ENCODE measurements around the gene TRAPPC3.
A peak's percentile ranks its signal among the peaks of the same experiment; 100 is the strongest.

TRAPPC3 gene

GRCh38 chr1:36151134-36151844 is 2.0 kb upstream of the TRAPPC3 start:
- TF ChIP-seq, protein P1, sequence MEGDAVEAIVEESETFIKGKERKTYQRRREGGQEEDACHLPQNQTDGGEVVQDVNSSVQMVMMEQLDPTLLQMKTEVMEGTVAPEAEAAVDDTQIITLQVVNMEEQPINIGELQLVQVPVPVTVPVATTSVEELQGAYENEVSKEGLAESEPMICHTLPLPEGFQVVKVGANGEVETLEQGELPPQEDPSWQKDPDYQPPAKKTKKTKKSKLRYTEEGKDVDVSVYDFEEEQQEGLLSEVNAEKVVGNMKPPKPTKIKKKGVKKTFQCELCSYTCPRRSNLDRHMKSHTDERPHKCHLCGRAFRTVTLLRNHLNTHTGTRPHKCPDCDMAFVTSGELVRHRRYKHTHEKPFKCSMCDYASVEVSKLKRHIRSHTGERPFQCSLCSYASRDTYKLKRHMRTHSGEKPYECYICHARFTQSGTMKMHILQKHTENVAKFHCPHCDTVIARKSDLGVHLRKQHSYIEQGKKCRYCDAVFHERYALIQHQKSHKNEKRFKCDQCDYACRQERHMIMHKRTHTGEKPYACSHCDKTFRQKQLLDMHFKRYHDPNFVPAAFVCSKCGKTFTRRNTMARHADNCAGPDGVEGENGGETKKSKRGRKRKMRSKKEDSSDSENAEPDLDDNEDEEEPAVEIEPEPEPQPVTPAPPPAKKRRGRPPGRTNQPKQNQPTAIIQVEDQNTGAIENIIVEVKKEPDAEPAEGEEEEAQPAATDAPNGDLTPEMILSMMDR (IDR thresholded peaks at IDR 0.05): no peak
- Histone ChIP-seq H3K4me1 (peaks cover 0 to 72% (median 43%) of the 10 kb centered on the region in 4 donors), H3K27me3 (no peaks in the 10 kb centered on the region), H3K4me3 (no peak overlapping the region), H3K36me3 (peaks cover 0 to 5% (median 3%) of the 10 kb centered on the region in 3 donors), H3K27ac (peak overlapping the region; percentile 89 to 100), H3K9me3 (no peaks in the 10 kb centered on the region)
- no peak for DNase-seq
- intact Hi-C loops (cut with DNase I; ENCODE audit: low total_unique reads): loop anchor here (5.0 kb wide), 1 partner anchor 36 kb away; no protein-coding TSS in a partner anchor

- H3K4me1 ChIP-seq: peaks cover 0 to 72% (median 42%) of the 10 kb centered on the region in 4 donors
- no peaks in the 10 kb centered on the region for H3K9me3 ChIP-seq
- H3K27ac ChIP-seq: peak overlapping the region; percentile 89 to 100
- intact Hi-C loops (cut with DNase I; ENCODE audit: low total_unique reads): loop anchor here (5.0 kb wide), 1 partner anchor 37 kb away; no protein-coding TSS in a partner anchor
- DNase-seq: peak; percentile 96 to 98
- no peaks in the 10 kb centered on the region for H3K27me3 ChIP-seq
- peaks cover 0 to 5% (median 3%) of the 10 kb centered on the region in 3 donors for H3K36me3 ChIP-seq
- TF ChIP-seq, protein P1 (IDR thresholded peaks at IDR 0.05): peak in 1 of 2 experiments; percentile 1
- H3K4me3 ChIP-seq: peak overlapping the region; percentile 84 to 93
These were observed 1.2 kb upstream of the TRAPPC3 start for GRCh38 chr1:36150296-36151133.

DNA sequence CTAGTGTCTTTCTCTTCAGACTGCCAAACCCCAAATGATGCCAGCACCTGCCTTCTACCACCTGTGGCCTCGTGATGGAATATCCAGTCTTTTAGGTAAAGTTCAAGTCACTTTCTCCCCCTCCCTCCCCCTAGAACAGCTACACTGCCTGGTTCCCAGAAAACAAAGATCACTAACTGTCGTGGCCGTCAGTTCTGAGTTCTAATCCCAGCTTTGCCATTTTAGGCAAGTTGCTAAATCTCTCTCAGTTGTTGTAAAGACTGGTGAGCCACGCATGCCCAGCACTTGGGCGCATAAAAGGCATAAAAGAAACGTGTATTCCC is 648 bp upstream of the TRAPPC3 start:
- peak overlapping the region; percentile 89 to 100 for H3K27ac ChIP-seq
- peaks cover 0 to 5% (median 3%) of the 10 kb centered on the region in 3 donors for H3K36me3 ChIP-seq
- peak in 1 of 2 donors; percentile 81 for DNase-seq
- H3K27me3 ChIP-seq: no peaks in the 10 kb centered on the region
- H3K4me1 ChIP-seq: peaks cover 0 to 67% (median 39%) of the 10 kb centered on the region in 4 donors
- intact Hi-C loops (cut with DNase I; ENCODE audit: low total_unique reads): loop anchor here (2.0 to 5.0 kb wide), 2 partner anchors 37 to 75 kb away; partner anchors contain the start of gene THRAP3
- no peaks in the 10 kb centered on the region for H3K9me3 ChIP-seq
- TF ChIP-seq, protein P1 (IDR thresholded peaks at IDR 0.05): no peak
- H3K4me3 ChIP-seq: peak overlapping the region; percentile 84 to 93

- Histone ChIP-seq H3K4me1 (peaks cover 0 to 59% (median 34%) of the 10 kb centered on the region in 4 donors), H3K36me3 (peaks cover 0 to 5% (median 3%) of the 10 kb centered on the region in 3 donors), H3K27me3 (no peaks in the 10 kb centered on the region), H3K4me3 (peak overlapping the region; percentile 84 to 93), H3K27ac (peak overlapping the region; percentile 89 to 100), H3K9me3 (no peaks in the 10 kb centered on the region)
- intact Hi-C loops (cut with DNase I; ENCODE audit: low total_unique reads): loop anchor here (2.0 kb wide), 1 partner anchor 76 kb away; the partner anchor contains the start of gene THRAP3
- DNase-seq: no peak
- TF ChIP-seq, protein P1 (IDR thresholded peaks at IDR 0.05): no peak
These were observed 457 bp downstream of the TRAPPC3 start for GRCh38 chr1:36148821-36149236.

DNA sequence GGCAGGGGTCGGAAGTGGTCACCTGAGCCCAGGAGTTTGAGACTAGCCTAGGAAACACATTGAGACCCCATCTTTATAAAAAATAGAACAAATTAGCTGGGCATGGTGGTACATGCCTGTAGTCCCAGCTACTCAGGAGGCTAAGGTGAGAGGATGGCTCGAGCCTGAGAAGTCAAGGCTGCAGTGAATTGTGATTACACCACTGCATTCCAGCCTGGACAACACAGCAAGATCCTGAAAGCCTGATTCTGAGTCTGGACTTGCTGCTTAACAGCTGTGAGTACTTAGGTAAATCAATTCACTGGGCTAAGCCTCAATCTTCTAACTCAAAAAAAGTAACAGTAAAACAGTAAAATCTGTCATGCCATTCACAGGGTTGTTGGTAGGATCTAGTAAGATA is 4.9 kb downstream of the TRAPPC3 start:
- peaks cover 2 to 14% (median 5%) of the 10 kb centered on the region in 3 donors for H3K36me3 ChIP-seq
- no peak overlapping the region for H3K27ac ChIP-seq

More for the DNA sequence above, 4.9 kb downstream of the TRAPPC3 start:
- TF ChIP-seq, protein P1 (IDR thresholded peaks at IDR 0.05): no peak
- H3K27me3 ChIP-seq: no peaks in the 10 kb centered on the region
- no peak overlapping the region for H3K4me3 ChIP-seq
- DNase-seq: no peak
- peaks cover 0 to 55% (median 16%) of the 10 kb centered on the region in 4 donors for H3K4me1 ChIP-seq
- no peaks in the 10 kb centered on the region for H3K9me3 ChIP-seq
- intact Hi-C loops (cut with DNase I; ENCODE audit: low total_unique reads): no loop called here
